PC-9 (cell line): ENCODE data around the gene RIPK4. TPM values are rescaled to one million over a fixed set of nuclear protein-coding genes. Genes with fewer than 3 reads are reported as not detected.
A peak's percentile ranks its signal among the peaks of the same experiment; 100 is the strongest.

Source experiments
- BruUV-seq: library from RNA; stranded (reverse); fragments of 400-500 nt; replicated peaks from 2 replicates; lab custom pipeline; 2021; lab: Mats Ljungman, UMichigan
- CTCF ChIA-PET: fragments of 300-600 bp; sonication (Branson Sonifier 250); formaldehyde crosslinking; loops from one replicate; lab custom pipeline; 2022; ENCODE audit warnings: antibody characterized with exemption; lab: Charles Lee
- POLR2A ChIA-PET: fragments of 300-600 bp; sonication (Branson Sonifier 250); formaldehyde crosslinking; loops from one replicate; lab custom pipeline; 2022; ENCODE audit warnings: antibody characterized with exemption; ENCODE audit not compliant: unreplicated experiment; lab: Charles Lee
- DNase-seq, 2 experiments: peaks; one replicate each; pipeline versions ENCODE4 v3.0.0 to v3.0.0-alpha.2; 2015 to 2022; ENCODE audit warnings: mixed read lengths in 1 of 2
- H2AFZ ChIP-seq: fragments of 200-600 bp; sonication (generic); 2 replicates; pipeline ENCODE4 v1.8.1; 2017; ENCODE audit warnings: antibody characterized with exemption
- H3F3A ChIP-seq: fragments of 200-600 bp; sonication (generic); 2 replicates; pipeline ENCODE4 v1.8.1; 2017; ENCODE audit warnings: antibody characterized with exemption, mild to moderate bottlenecking, low read depth; ENCODE audit not compliant: insufficient read depth
- H3K27ac ChIP-seq: fragments of 200-600 bp; sonication (generic); 2 replicates; pipeline ENCODE4 v1.6.1; 2016; ENCODE audit warnings: mixed run types
- H3K27me3 ChIP-seq: fragments of 200-600 bp; sonication (generic); 2 replicates; pipeline ENCODE4 v1.6.1; 2016; ENCODE audit warnings: low read depth, mixed run types; ENCODE audit not compliant: insufficient read depth
- H3K36me3 ChIP-seq: fragments of 200-600 bp; sonication (generic); 2 replicates; pipeline ENCODE4 v1.6.1; 2016; ENCODE audit warnings: low read depth, mixed run types
- H3K4me1 ChIP-seq: fragments of 200-600 bp; sonication (generic); replicated peaks from 2 replicates; pipeline ENCODE4 v1.6.1; 2016; ENCODE audit warnings: mixed run types; ENCODE audit not compliant: insufficient read depth
- H3K4me2 ChIP-seq: fragments of 200-600 bp; sonication (generic); 2 replicates; pipeline ENCODE4 v1.6.1; 2017; ENCODE audit warnings: mixed run types
- H3K4me3 ChIP-seq: fragments of 200-600 bp; sonication (generic); 2 replicates; pipeline ENCODE4 v1.6.1; 2016; ENCODE audit warnings: mixed run types
- H3K79me2 ChIP-seq: fragments of 200-600 bp; sonication (generic); 2 replicates; pipeline ENCODE4 v1.6.1; 2017; ENCODE audit warnings: low read depth, mixed run types
- H3K9me2 ChIP-seq: fragments of 200-600 bp; sonication (generic); 2 replicates; pipeline ENCODE4 v1.8.1; 2017; ENCODE audit warnings: mild to moderate bottlenecking; ENCODE audit not compliant: insufficient read depth
- H3K9me3 ChIP-seq: fragments of 200-600 bp; sonication (generic); 2 replicates; pipeline ENCODE4 v1.8.1; 2016; ENCODE audit warnings: low read depth; ENCODE audit not compliant: insufficient read depth
- H4K20me1 ChIP-seq: fragments of 200-600 bp; sonication (generic); 2 replicates; pipeline ENCODE4 v1.8.1; 2017; ENCODE audit not compliant: insufficient read depth
- EZH2 ChIP-seq: fragments of 200-600 bp; sonication (generic); IDR thresholded peaks from 2 replicates; pipeline ENCODE4 v1.8.0; 2017; ENCODE audit warnings: antibody characterized with exemption, low read depth
- intact Hi-C: fragments of 100-400 bp; cut with micrococcal nuclease; formaldehyde crosslinking; loops from one replicate; pipeline ENCODE4 v1.10.0; 2022; ENCODE audit not compliant: unreplicated experiment
- total RNA-seq: library from RNA; stranded (reverse); gene quantifications from 2 replicates; pipeline ENCODE4 v1.2.3, GENCODE V29; 2021
- TF ChIP-seq, protein P1 (sequence below): fragments of 200-600 bp; sonication (generic); conservative IDR thresholded peaks from 2 replicates; pipeline ENCODE4 v1.6.1; 2017; ENCODE audit warnings: mixed run types, antibody characterized with exemption, mild to moderate bottlenecking, moderate library complexity

The RIPK4 gene
- total RNA-seq, 1 experiment from 2014 or later: 30.1 TPM

DNA sequence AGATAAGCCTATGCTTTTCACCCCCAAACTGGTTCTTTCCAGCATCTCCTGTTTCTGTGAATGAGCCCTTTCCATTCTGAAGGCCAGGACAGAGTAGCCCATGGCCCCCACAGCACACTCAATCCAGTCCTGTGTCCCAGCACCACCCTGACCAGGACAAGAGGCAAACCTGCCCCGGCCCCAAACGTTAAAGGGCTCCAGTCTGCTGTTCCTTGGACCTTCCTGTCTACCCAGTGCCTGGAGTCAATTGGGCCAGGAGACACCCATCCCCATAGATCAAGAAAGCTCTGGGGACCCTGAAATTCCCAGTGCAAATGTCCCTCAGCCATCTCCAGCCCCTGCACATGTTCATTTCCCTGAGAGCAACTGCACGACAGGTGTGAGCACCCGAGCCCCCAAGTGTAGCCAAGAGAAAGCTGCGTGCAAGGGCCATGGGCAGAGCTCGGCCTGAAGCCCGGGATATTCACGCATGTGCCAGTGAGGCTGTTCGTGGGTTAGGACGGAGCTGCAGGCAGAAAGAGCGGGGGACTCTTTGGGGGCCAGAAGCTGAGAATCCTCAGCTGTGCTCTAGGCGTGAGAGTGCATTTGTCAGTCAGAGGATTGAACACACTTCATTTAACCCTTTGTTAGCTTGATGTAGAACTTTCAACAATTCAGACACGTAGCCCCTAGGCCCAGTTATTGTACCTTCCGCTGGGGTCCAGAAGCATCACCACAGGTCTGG lies 4.2 kb upstream of the RIPK4 start:
- peaks cover 18% of the 10 kb centered on the region for H3K4me1 ChIP-seq
- H3K36me3 ChIP-seq: 0 out of 2 replicates have a peak, but pooled peaks cover 2% of the 10 kb centered on the region
- ChIA-PET CTCF (no interaction called here), POLR2A (interaction anchor here (0.6 kb wide), 1 partner anchor 337 kb away, joined by 5 read pairs; no protein-coding TSS in a partner anchor)
- intact Hi-C loops: no loop called here
- no peak overlapping the region for H3K4me3 ChIP-seq
- no peaks in the 10 kb centered on the region for H3K9me2 ChIP-seq
- no peak overlapping the region for H2AFZ ChIP-seq
- H3K27ac ChIP-seq: no peak overlapping the region
- H3K27me3 ChIP-seq: no peaks in the 10 kb centered on the region
- peaks cover 7% of the 10 kb centered on the region for H4K20me1 ChIP-seq
- no TSS peak for BruUV-seq
- H3K9me3 ChIP-seq: no peaks in the 10 kb centered on the region
- H3K4me2 ChIP-seq: no peak overlapping the region
- DNase-seq: no peak
- TF ChIP-seq, protein P1, sequence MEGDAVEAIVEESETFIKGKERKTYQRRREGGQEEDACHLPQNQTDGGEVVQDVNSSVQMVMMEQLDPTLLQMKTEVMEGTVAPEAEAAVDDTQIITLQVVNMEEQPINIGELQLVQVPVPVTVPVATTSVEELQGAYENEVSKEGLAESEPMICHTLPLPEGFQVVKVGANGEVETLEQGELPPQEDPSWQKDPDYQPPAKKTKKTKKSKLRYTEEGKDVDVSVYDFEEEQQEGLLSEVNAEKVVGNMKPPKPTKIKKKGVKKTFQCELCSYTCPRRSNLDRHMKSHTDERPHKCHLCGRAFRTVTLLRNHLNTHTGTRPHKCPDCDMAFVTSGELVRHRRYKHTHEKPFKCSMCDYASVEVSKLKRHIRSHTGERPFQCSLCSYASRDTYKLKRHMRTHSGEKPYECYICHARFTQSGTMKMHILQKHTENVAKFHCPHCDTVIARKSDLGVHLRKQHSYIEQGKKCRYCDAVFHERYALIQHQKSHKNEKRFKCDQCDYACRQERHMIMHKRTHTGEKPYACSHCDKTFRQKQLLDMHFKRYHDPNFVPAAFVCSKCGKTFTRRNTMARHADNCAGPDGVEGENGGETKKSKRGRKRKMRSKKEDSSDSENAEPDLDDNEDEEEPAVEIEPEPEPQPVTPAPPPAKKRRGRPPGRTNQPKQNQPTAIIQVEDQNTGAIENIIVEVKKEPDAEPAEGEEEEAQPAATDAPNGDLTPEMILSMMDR: no peak
- TF ChIP-seq EZH2: no peak
- peaks cover 27% of the 10 kb centered on the region for H3K79me2 ChIP-seq
- peaks cover 19% of the 10 kb centered on the region for H3F3A ChIP-seq

DNA sequence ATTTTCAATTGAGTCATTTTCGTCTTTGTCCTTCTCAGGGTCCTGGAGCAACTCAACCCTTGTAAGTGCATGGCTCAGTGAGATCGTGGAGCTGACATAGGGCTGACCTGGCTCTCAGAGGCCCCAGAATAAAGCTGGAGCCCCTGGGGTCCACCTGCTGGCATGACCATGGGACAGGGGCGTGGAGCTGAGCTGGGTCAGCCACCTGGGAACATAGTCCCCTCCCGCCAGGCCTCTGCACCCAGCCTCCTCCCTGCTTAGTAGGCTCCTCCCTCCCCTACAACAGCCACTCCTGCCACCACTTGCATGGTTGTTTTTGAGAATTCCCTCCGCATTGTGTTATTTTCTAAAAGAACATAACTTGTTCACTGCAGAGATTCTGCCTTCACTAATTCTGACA lies 3.1 kb upstream of the RIPK4 start:
- TF ChIP-seq, protein P1: no peak
- no peak for TF ChIP-seq EZH2
- H3K27ac ChIP-seq: no peak overlapping the region
- no peak overlapping the region for H2AFZ ChIP-seq
- ChIA-PET CTCF (no interaction called here), POLR2A (no interaction called here)
- H3K4me1 ChIP-seq: peaks cover 18% of the 10 kb centered on the region
- peak overlapping the region; percentile 96 for H3K4me2 ChIP-seq
- peaks cover 20% of the 10 kb centered on the region for H3F3A ChIP-seq
- H3K79me2 ChIP-seq: peaks cover 38% of the 10 kb centered on the region
- no TSS peak for BruUV-seq
- H4K20me1 ChIP-seq: peaks cover 18% of the 10 kb centered on the region
- H3K36me3 ChIP-seq: peaks cover 13% of the 10 kb centered on the region
- no peaks in the 10 kb centered on the region for H3K9me3 ChIP-seq
- H3K27me3 ChIP-seq: no peaks in the 10 kb centered on the region
- no peak for DNase-seq
- intact Hi-C loops: loop anchor here (2.0 kb wide), 1 partner anchor 157 kb away; no protein-coding TSS in a partner anchor
- no peak overlapping the region; the same call in 1 of the 2 replicates for H3K4me3 ChIP-seq
- H3K9me2 ChIP-seq: no peaks in the 10 kb centered on the region

DNA sequence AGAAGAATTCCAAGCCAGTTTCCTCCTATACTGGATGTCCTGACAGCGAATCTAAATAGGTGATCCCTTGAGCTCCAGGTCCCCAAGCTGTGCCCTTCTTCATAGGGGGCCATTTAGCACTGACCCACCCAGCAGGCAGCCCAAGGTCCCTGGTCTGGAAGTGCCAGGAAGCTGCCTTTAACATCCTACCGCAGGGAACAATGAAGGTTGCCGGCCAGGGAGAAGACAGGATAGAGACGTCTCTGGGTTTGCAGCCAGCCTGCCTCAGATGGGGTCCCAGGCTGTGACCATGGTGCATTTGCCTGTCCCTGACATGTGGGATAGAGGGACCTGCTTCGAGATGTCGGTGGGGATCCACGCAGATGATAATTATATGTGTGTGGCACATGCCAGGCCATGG lies 2.7 kb upstream of the RIPK4 start:
- BruUV-seq: no TSS peak
- POLR2A ChIA-PET: no interaction called here
- Histone ChIP-seq H3K27ac (no peak overlapping the region), H3K9me2 (no peaks in the 10 kb centered on the region), H3F3A (peaks cover 24% of the 10 kb centered on the region), H4K20me1 (peaks cover 22% of the 10 kb centered on the region), H2AFZ (no peak overlapping the region), H3K4me3 (peak overlapping the region; percentile 36; the same call in 1 of the 2 replicates), H3K36me3 (peaks cover 16% of the 10 kb centered on the region), H3K4me2 (peak overlapping the region; percentile 96), H3K4me1 (peaks cover 17% of the 10 kb centered on the region), H3K27me3 (no peaks in the 10 kb centered on the region), H3K79me2 (peaks cover 43% of the 10 kb centered on the region), H3K9me3 (no peaks in the 10 kb centered on the region)
- intact Hi-C loops: loop anchor here (2.0 kb wide), 1 partner anchor 157 kb away; no protein-coding TSS in a partner anchor
- CTCF ChIA-PET: no interaction called here
- no peak for DNase-seq
- TF ChIP-seq, protein P1: no peak
- TF ChIP-seq EZH2: no peak
